AG09309 (cell line): ENCODE measurements around the gene NKPD1.
"Not testable (repeated sequence)": the region's sequence is repeated elsewhere in the genome, so short reads cannot be mapped to it uniquely, and the experiment has no call there.

Experiments
- DNase-seq: peaks from one replicate; pipeline ENCODE4 v3.0.0-alpha.2; 2010; ENCODE audit warnings: low read depth
- H3K4me3 ChIP-seq: 2 replicates; pipeline ENCODE4 v1.5.1; 2011; ENCODE audit warnings: mild to moderate bottlenecking, low read depth, low read length, moderate library complexity; ENCODE audit not compliant: control insufficient read depth
- CTCF ChIP-seq: IDR thresholded peaks from 2 replicates; pipeline ENCODE4 v1.5.1; 2011; ENCODE audit warnings: mild to moderate bottlenecking, low read depth, low read length, inconsistent platforms; ENCODE audit not compliant: insufficient read depth, control insufficient read depth; ENCODE audit errors: missing control alignments

NKPD1 gene

DNA sequence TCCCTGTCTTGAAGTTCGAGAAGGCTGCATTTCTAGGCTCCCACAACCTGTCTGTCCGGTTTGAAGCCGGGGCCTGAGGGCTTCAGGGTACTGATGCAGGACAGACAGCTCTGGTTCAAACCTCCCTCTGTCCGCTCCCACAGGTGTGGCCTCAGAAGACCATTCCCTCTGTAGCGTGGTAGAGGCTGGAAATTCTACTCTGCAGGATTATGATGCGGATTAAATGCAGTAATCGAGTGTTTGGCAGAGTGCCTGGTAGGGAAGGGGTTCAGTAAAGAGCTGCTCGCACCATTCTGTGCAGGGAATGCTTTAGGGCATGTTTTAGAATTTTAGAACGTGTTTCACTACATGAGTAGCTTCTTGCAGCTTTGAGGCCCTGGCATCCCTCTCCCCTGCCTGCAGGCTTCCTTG is 37.3 kb downstream of the NKPD1 start:
- DNase-seq = no peak
- no peak for TF ChIP-seq CTCF
- no peak overlapping the region for H3K4me3 ChIP-seq

GRCh38 chr19:45122832-45123231 is 38.0 kb downstream of the NKPD1 start:
- no peak for DNase-seq
- H3K4me3 ChIP-seq = no peak overlapping the region
- no peak for TF ChIP-seq CTCF

DNA sequence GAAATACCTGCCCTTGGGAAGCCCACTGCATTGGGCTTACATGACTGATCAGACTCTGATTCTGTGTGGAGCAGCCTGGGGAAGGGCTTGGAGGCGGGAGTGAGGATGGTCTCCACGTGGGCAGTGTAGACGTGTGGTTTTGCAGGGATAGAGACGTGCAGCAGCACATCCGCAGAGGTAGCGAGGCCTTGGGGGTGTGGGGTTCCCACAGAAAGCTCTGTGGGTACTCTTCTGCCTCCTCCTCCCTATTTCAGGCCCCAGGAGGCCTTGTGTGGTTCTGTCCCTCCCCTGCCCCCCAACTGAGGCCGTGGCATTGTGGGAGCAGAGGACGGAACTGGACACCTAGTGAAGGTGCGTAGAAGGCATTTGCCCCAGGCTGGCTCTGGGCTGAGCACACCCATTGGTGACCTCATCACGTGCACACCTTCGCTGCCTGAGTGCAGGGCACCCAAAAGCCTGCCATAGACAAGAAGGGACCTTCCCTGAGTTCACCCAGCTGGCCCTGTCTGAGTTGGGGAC is 38.9 kb downstream of the NKPD1 start:
- DNase-seq = no peak
- H3K4me3 ChIP-seq = no peak overlapping the region
- no peak for TF ChIP-seq CTCF

GRCh38 chr19:45119582-45119981 is 41.2 kb downstream of the NKPD1 start:
- TF ChIP-seq CTCF = no peak
- no peak for DNase-seq
- H3K4me3 ChIP-seq = no peak overlapping the region

DNA sequence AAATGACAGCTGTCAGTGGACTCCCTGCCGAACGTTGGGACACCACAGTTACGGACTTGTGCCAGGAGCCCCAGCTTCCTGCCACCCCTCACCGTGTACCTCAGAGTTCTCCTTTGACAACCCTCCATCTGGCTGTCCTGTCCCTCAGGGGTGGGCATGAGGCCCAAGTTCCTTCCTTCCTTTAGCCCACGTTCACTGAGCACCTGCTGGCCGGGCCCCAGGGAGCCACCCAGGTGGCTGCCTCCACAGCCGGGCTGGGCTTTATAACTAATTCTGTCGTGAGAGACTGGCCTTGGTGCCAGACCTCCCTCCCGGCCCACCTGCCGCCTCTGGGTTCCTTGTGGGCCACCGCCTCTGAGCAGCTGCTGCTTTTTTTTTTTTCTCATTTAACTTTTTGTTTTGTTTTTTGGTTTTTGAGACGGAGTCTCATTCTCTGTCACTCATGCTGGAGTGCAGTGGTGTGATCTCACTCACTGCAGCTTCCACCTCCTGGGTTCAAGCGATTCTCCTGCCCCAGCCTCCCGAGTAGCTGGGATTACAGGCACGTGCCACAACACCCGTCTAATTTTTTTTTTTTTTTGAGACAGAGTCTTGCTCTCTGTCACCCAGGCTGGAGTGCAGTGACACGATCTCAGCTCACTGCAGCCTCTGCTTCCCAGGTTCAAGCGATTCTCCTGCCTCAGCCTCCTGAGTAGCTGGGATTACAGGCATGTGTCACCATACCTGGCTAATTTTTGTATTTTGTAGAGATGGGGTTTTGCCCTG is 42.0 kb downstream of the NKPD1 start:
- H3K4me3 ChIP-seq, DNase-seq: not testable (repeated sequence)

- no peak for DNase-seq
- no peak for TF ChIP-seq CTCF
- no peak overlapping the region for H3K4me3 ChIP-seq
These were observed 42.7 kb downstream of the NKPD1 start for GRCh38 chr19:45118106-45118505.

GRCh38 chr19:45117671-45118070 is 43.1 kb downstream of the NKPD1 start:
- H3K4me3 ChIP-seq = no peak overlapping the region
- TF ChIP-seq CTCF = no peak
- no peak for DNase-seq
